Measurements from ENCODE around the gene GULP1.
"Not testable (repeated sequence)": the region's sequence is repeated elsewhere in the genome, so short reads cannot be mapped to it uniquely, and the experiment has no call there.

The GULP1 gene, protein sequence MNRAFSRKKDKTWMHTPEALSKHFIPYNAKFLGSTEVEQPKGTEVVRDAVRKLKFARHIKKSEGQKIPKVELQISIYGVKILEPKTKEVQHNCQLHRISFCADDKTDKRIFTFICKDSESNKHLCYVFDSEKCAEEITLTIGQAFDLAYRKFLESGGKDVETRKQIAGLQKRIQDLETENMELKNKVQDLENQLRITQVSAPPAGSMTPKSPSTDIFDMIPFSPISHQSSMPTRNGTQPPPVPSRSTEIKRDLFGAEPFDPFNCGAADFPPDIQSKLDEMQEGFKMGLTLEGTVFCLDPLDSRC

DNA sequence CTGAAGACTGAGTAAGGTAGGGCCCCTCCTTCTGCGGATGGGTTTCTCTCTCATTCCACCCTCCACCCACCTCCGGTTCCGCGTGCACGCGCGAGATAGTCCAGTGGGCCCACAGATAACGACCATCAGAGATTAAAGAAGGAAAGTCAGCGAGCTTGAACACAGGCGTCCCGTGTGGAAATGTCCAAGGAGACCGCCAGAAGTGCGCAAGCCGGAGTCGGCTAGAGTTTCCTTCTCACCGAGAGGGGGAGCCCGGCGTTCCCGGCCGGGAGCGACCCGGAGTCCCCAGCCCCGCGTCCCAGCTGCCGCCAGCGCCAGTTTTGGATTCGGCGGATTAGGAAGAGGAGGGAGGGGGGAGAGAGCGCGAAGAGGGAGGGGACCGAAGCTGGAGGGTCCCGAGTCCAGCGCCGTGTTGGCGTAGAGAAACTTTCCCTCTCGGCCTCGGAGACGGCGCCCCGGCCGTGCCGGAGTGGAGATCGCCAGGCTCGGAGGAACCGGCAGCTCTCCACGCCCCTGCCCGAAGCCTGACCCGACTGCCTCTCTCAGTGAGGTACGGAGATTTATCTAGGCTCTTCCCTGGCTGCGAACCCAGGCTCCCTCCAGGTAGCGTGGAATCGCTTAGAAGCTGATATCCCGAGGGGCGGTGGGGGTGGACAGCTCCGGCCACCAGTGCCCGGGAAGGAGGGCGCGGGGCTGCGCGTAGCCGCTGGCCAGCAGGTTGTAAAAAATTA is at the start of gene GULP1:
Gene GULP1, plus strand, starts transcription at position 258 of the 731 bp plus-strand sequence. CDS start 185,829 bp downstream, outside the sequence.
- no peak for DNase-seq

DNA sequence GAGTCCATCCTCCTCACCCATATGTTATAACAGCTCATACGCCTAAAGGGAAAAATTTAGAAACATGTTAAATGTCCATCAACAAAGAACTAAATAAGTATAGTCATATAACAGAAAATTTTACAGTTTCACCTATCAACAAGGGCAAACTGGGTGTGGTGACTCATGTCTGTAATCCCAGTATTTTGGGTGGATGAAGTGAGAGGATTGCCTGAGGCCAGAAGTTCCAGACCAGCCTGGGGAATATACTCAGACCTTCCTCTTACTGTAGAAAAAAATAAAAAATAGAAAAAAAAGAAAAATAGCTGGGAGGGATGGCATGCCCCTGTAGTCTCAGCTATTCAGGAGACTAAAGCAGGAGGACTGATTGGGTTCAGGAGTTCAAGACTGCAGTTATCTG is 48.3 kb upstream of the GULP1 start:
- no peak for DNase-seq

- DNase-seq, result no peak
These were observed 47.3 kb upstream of the GULP1 start for GRCh38 chr2:188244383-188244782.

- DNase-seq, result no peak
These were observed 46.4 kb upstream of the GULP1 start for GRCh38 chr2:188245230-188245629.

DNA sequence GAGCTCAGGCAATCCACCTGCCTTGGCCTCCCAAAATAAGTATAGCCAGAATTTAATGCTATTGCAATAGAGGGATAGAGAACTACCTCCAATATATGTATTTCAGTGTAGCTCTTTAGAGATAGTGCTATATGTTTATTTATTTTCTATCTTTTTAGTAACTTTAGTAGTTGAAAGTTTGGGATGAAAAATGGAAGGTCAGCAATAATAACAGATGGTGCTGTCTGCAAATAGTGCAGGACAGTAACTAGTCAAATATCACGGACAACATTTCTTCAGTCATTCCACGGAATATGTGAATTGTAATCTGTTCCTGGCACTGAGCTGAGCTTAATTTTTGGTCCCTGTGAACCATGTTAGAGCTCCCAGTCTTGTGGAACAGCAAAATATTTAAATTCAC is 43.2 kb upstream of the GULP1 start:
- DNase-seq, result no peak

GRCh38 chr2:188251034-188251433 is 40.6 kb upstream of the GULP1 start:
- no peak for DNase-seq

DNA sequence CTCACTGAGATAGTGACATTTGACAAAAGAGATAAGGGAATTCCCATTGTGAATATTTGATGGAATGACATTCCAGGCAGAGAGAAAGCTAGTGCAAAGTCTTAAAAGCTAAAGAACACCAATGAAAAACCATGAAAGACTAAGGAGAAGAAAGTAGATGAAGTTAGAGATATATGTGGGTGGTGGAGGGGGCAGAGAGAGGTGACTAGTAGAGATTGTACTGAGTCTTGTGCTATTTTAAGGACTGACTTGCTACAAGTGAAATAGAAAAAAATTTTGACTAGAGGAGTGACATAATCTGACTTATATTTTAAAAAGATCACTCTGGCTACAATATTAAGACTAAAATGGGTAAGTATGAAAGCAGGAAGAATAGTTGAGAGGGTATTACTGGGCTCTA is 35.3 kb upstream of the GULP1 start:
- no peak for DNase-seq

- DNase-seq, result no peak
These were observed 26.4 kb upstream of the GULP1 start for GRCh38 chr2:188265315-188265714.

DNA sequence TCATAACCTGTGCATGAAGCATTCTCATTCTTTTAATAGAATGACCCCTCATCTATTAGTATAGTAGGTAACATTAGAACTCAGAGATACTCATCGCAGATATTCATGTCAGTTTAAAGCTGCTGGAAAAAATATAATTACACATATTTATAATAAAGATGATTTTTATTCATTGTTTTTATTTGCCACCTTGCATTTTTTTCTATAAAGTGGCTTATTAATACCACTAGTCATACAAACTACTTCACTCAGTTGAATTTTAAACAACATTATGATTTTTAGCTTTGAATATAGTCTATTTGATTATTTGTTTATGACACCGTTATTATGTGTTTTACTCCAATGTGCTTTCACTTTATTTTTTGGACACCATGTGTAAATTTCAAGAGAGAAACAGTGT is 23.9 kb upstream of the GULP1 start:
- no peak for DNase-seq

DNA sequence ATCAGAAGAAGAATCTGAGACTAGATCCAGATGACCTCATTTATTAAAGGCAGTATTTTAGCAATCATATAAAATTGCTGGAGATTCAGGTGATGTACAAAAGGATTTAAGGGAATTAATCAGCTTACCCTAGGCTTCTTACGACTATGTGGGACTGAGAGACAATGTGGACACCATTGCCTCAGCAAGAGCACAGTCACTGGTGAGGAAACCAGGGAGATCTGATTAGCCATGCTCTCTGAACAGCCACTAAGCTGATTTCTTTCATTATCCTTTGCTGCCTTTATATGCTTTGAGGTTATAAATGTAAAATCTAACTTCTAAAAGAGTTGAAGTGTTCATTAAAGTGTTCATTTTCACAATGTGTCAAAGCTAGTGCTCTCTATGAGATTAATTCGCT is 22.7 kb upstream of the GULP1 start:
- DNase-seq, result no peak

DNA sequence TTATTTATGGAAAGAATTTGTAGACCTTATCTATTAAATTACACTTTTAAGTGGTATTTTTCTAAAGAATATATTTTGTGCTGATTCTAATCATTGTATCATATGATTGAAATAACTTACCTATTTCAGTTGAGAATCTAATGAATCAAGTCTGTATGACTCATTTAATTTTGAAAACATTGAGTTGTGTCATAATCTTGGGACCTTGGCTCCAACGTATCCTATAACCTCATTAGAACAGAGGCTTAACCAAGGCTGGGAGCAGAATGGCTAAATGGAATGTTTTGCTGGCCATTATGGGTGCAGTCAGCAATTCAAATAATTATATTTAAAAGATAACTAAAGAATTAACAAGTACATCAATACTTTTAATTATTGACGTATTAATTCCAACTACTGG is 19.6 kb upstream of the GULP1 start:
- no peak for DNase-seq

DNA sequence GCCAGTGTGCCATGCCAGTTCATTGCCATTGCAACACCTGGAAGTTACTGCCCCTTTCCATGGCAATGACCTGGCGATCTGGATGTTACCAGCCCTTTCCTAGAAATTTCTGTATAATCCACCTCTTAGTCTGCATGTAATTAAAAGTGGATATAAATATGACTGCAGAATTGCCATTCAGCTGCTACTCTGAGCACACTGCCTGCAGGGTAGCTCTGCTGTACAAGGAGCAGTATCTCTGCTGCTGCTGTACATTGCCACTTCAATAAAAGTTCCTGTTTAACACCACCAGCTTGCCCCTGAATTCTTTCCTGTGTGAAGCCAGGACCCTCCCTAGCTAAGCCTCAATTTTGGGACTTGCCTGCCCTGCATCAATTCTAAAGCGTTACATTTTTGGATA is 17.4 kb upstream of the GULP1 start:
- DNase-seq, result no peak

DNA sequence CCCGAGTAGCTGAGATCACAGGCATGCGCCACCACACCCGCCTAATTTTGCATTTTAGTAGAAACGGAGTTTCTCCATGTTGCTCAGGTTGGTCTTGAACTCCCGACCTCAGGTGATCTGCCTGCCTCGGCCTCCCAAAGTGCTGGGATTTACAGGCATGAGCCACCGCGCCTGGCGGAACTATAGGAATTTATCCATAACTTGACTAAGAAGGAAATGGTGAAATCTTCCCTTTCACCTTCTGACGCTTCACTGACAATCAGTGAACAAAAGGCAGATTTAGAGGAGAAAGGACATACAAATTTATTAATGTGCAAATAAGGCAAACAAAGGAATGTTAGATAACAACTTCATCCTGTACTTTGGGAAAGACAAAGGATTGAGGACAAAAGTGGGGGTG is 15.4 kb upstream of the GULP1 start:
- no peak for DNase-seq

DNA sequence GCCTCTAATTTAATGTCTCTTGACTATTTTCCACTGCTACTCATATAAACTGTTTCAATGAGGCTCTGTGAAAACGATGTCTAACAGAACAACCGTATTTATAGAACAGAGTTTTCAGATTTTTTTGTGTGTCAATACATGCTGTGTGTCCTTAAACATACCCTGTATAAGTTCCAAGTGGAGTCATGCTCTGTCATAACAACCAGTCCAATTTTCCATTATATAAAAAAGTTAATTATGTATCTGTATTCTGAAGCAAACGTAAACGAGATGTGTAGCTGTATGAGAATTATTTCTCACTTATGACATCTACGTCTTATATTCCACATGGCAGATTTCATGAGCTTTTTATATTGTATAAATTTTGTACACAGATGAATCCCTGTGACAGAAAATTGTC is 13.9 kb upstream of the GULP1 start:
- DNase-seq, result no peak

GRCh38 chr2:188278388-188279092 is 13.1 kb upstream of the GULP1 start:
- DNase-seq, result no peak

DNA sequence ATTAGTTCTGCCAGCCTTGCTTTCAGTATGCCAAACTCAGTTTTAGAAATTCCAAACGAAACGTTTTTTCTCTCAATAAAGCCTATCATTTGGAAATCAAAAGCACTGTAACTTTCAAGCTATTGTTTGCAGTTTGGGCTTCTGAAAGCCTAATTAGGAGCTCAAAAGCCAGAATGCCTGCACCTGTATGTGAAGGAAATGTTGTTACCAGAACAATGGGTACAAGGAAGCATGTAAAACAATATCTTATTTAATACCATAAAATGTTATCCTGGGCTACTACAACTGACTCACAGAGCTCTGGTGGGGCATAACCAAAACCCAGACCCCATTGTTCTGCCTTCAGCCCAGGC is 12.6 kb upstream of the GULP1 start:
- no peak for DNase-seq

DNA sequence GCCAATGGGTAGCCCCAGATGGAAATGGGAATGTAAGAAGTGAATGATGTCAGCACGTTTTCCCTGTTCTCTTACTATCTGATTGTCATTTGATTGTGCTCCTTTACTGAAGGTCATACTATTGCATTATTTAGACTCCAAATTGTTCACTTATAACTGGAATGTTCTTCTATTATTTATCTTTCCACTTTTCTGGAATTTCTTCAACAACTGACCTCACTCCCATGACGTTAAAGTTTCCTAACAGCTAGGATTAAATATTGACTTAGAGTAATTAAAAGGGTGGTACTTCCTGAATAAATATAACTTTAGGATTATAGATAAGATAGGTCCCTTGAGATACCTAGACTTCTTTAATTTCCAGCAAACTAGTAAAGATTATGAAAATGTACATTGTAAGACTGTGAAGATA is 10.9 kb upstream of the GULP1 start:
- no peak for DNase-seq

DNA sequence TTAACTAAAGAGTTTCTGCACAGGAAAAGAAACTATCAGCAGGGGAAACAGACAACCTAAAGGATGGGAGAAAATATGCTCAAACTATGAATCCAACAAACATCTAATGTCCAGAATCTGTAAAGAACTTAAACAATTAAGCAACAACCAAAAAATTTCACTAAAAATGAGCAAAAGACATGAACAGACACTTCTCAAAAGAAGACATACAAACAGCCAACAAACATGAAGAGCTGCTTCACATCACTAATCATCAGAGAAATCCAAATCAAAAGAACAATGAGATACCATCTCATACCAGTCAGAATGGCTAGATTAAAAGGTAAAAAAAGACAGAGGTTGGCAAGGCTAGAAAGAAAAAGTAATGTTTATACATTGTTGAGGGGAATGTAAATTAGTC is 8.8 kb upstream of the GULP1 start:
- no peak for DNase-seq

DNA sequence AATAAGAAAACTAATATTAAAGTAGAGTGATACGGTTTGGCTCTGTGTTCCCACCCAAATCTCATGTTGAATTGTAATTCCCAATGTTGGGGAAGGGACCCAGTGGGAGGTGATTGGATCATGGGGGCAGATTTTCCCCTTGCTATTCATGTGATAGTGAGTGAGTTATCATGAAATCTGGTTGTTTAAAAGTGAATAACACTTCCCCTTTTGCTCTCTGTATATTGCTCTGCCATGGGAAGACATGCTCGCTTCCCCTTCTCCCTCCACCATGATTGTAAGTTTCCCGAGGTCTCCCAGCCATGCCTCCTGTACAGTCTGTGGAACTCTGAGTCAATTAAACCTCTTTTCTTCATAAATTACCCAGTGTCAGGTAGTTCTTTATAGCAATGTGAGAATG is 7.4 kb upstream of the GULP1 start:
- not testable (repeated sequence) for DNase-seq

DNA sequence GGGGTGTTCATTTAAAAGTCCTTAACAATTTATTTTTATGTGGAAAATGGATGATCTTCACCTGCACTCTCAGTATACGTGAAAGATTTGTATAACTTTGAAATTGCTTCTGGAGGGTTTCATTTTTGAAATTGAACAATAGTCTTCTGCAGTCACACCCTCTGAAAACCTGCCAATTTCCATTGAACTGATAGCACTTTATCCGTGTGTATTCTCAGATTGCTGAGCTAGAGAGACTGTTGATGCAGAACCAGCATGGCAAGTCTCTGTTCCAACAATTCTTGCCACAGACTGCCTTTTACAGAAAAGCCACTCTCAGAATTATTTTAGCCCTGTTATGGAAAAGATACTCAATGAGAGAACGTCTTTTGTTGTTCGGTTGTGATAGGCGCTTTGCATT is 6.6 kb upstream of the GULP1 start:
- no peak for DNase-seq

DNA sequence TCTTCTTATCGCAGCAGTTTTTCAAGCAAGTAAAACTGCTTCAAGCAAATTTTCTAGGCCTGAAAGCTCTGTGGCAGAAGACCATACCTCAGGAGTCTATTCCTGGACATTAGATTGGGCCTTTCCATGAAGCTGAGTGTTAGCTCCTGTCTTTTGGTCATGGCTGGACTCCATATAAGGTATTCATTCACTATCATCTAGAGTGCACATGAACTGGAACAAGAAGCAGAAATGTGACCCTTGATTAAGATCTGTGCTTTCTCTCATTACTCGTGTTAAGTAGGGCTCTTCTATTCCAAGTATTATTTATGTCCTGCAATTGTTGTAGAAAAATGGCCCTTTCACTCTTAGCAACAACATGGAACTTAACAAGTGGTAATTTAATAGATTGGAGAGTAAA is 5.9 kb upstream of the GULP1 start:
- DNase-seq, result no peak

DNA sequence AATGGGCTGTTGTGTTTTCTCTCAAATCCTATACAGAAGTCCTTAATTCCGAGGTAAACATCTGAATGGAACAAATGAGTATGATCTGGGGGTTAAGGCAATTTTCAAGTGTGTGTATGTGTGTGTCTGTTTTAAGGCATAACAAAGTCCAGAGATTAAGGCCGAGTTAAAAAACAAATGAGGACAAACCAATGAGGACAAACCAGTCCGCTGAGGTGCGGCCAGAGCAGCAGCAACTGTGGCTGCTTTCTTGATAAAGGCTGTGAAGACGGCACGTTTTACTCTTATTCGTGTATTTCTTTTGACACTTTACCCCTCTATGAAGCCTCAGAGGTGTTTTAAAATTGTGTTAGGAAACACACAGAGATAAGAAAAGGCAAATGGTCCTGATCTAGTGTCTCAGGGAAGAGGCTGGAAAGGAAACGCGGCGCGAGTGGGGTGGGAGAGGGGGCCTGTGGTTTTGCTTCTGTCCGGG is 495 bp upstream of the GULP1 start:
- DNase-seq, result no peak

DNA sequence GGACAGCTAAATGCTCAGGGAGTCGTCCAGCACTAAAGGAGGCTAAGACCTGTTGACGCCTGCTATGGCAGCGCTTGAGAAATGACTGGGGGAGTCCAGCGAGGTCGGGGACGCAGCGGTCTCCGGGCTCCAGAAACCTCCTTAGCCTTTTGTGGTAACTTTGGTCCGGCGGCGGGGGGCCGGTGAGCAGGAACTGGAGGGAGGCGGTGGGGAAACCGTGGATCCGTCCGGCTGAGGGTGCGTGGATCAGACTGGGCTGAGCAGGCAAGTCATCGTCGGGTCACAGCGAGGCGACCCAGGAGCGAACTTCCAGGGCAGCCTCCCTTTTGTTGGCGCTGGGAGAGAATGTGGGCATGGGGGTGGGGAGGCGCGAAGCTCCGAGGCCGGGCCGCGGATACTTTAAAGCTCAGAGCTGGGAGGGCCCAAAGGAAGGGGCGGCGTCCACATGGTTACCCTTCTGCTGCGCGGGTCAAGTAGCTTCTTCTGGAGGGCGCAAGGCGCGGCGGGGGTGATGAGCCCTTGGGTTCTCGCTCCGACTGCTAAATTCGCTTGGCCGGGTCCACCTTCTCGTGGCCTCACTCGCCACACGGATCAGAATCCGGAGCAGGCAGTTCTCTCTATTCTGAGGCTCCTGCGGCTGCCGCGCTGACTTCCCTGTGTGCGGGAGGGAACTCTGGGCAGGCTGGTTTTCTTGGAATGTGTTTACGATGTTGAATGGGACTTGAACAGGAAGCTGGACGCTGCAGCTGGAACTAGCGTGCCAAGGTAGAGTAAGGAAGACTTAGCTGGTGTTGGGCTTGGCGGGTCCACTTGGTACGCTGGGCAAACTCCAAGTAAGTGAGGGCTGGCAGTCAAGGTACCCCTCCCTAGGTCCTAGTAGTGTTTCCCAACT is 920 bp downstream of the GULP1 start:
- no peak for DNase-seq

All from stimulated activated CD4-positive, alpha-beta T cell treated with anti-CD3 and anti-CD28 coated beads, Interleukin-4, amount 100 ng/mL, for 24 hours (primary cell).